ENCODE data around the gene ELAC2.

The ELAC2 gene

DNA sequence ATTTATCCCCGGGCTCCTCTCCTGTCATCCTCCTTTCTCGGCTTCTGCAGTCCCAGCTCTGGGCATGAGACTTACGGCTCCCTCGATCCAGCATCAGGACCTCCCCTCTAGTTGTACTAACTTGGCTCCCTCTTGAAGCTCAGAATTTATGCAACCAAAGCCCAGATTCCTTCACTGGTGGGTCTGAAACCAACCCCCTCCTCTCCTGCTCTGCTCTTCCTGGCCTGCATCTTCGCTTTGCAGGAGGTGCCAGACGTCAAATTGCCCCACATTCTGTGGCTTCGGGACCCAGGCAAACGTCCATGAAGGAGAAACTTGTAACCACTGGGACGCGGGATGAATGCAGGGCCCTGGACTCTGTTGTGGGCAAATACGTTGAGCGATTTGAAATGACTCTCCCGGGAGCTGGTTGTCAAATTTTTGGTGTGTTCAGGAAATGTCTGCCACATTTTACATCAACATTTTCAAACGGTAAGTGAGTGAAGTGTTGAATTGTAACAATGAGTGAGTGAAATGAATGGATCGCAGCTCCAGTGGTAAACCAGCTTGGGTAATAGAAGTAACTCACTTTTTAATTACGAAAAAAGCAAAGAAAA, 29.3 kb upstream of the ELAC2 start:
- H3K36me3 ChIP-seq (ENCODE audit: control insufficient read depth, insufficient read depth, low read length): no peaks in the 10 kb centered on the region
- H3K27me3 ChIP-seq (replicated peaks; ENCODE audit: control insufficient read depth, insufficient read depth, low read length): no peaks in the 10 kb centered on the region; the same call in 1 of the 2 replicates
- TF ChIP-seq, protein P1, sequence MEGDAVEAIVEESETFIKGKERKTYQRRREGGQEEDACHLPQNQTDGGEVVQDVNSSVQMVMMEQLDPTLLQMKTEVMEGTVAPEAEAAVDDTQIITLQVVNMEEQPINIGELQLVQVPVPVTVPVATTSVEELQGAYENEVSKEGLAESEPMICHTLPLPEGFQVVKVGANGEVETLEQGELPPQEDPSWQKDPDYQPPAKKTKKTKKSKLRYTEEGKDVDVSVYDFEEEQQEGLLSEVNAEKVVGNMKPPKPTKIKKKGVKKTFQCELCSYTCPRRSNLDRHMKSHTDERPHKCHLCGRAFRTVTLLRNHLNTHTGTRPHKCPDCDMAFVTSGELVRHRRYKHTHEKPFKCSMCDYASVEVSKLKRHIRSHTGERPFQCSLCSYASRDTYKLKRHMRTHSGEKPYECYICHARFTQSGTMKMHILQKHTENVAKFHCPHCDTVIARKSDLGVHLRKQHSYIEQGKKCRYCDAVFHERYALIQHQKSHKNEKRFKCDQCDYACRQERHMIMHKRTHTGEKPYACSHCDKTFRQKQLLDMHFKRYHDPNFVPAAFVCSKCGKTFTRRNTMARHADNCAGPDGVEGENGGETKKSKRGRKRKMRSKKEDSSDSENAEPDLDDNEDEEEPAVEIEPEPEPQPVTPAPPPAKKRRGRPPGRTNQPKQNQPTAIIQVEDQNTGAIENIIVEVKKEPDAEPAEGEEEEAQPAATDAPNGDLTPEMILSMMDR (IDR thresholded peaks at IDR 0.05; ENCODE audit: insufficient read depth, low read length, poor library complexity, severe bottlenecking): no peak
- no peak overlapping the region for H3K4me3 ChIP-seq (replicated peaks; ENCODE audit: low read depth, low read length)
- DNase-seq (ENCODE audit: extremely low read depth, insufficient read length): no peak

DNA sequence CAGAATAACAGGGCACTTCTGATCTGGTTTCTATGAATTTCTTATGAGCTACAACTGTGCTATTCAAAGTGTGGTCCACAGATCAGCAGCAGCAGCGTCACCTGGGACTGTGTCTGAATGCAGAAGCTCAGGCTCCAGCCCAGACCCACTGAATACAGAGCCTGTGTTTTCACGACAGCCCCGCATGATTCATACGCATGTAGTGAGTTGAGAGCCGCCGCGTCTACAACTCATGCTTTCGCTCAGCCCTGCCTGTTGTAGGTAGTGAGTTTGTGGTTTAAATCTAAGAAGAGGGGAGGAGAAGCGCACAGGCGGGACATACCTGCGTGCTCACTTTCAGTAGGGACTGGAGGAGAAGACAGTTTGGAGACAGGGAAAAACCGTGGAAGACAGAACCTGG, 28.5 kb upstream of the ELAC2 start:
- H3K27me3 ChIP-seq (replicated peaks; ENCODE audit: control insufficient read depth, insufficient read depth, low read length): no peaks in the 10 kb centered on the region; the same call in 1 of the 2 replicates
- DNase-seq (ENCODE audit: extremely low read depth, insufficient read length): no peak
- TF ChIP-seq, protein P1 (IDR thresholded peaks at IDR 0.05; ENCODE audit: insufficient read depth, low read length, poor library complexity, severe bottlenecking): no peak
- no peaks in the 10 kb centered on the region for H3K36me3 ChIP-seq (ENCODE audit: control insufficient read depth, insufficient read depth, low read length)
- H3K4me3 ChIP-seq (replicated peaks; ENCODE audit: low read depth, low read length): no peak overlapping the region

DNA sequence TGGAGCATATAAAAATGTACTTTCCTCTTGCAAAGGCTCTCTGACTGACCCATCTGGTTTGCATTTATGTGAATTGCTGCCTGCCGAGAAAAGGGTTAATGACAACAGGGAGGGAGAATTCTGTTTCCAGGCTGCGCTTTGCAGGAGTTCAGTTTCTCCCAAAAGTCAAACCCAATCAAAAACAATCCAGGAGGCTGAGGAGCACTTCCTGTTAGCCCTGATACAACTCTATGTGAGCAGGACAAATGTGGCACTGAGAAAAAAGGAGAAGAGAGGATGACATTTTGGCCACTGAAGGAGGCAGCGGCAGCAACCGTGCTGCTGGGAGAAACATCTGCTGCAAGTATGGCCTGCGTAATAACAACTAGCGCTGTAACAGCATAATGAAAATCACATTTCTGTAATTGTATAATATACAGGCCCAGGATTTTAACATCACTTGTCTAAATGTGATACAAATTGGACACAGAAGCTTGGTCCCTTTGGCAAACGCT, 26.8 kb upstream of the ELAC2 start:
- DNase-seq (ENCODE audit: extremely low read depth, insufficient read length): no peak
- TF ChIP-seq, protein P1 (IDR thresholded peaks at IDR 0.05; ENCODE audit: insufficient read depth, low read length, poor library complexity, severe bottlenecking): no peak
- Histone ChIP-seq H3K4me3 (replicated peaks; ENCODE audit: low read depth, low read length) (no peak overlapping the region), H3K27me3 (replicated peaks; ENCODE audit: control insufficient read depth, insufficient read depth, low read length) (no peaks in the 10 kb centered on the region; the same call in 1 of the 2 replicates), H3K36me3 (ENCODE audit: control insufficient read depth, insufficient read depth, low read length) (no peaks in the 10 kb centered on the region)

DNA sequence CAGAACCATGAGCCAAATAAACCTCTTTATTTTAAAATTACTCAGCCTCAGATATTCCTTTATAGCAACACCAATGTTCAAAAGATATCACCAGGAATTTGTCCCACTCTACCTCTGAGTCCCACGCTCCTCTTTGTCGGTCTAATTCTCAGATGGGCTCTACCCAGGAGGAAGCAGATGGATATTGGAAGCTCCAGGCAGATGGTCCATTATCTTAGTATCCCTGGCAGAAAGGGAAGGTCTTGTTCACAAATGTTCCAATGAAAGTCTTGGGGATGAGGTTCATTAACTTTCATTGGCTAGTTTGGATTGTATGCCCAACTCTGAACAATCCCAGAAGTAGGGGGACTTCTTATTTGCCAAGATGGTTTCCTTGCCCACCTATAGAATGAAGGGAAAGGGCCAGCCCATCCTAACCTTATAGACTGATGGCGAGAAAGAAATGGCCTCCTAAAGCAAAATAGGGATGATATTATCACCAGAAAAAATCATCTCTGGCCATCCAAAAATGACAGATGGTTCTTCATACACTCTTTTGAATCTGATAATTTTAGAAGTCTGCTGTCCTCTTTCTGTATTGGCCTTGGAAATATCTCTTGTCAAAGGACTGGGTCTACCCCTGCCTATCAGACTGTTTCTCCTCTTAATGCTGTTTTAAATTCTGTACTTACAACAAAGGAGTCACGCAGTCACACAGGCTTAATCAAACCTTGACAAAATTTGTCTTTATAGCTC, 21.3 kb upstream of the ELAC2 start:
- no peaks in the 10 kb centered on the region; the same call in 1 of the 2 replicates for H3K27me3 ChIP-seq (replicated peaks; ENCODE audit: control insufficient read depth, insufficient read depth, low read length)
- TF ChIP-seq, protein P1 (IDR thresholded peaks at IDR 0.05; ENCODE audit: insufficient read depth, low read length, poor library complexity, severe bottlenecking): no peak
- DNase-seq (ENCODE audit: extremely low read depth, insufficient read length): no peak
- no peaks in the 10 kb centered on the region for H3K36me3 ChIP-seq (ENCODE audit: control insufficient read depth, insufficient read depth, low read length)
- H3K4me3 ChIP-seq (replicated peaks; ENCODE audit: low read depth, low read length): no peak overlapping the region

DNA sequence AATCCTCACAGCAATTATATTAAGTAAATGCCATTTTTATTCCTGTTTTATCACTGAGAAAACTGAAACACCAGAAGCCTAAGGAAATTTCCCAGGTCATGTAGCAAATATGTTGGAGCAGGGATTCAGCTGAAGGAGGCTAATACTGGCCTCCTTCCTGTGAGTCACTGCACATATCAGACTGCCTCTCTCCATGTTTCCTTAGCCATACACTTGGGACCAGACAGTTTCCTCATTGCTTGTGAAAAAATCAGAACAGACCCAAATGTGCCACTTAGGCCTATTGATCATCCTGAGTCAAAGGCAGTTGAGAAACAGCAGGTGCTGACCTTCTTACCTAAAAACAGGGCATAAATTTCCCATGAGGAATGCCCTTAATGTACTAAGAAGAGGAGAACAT, 18.9 kb upstream of the ELAC2 start:
- Histone ChIP-seq H3K27me3 (replicated peaks; ENCODE audit: control insufficient read depth, insufficient read depth, low read length) (no peaks in the 10 kb centered on the region; the same call in 1 of the 2 replicates), H3K36me3 (ENCODE audit: control insufficient read depth, insufficient read depth, low read length) (no peaks in the 10 kb centered on the region), H3K4me3 (replicated peaks; ENCODE audit: low read depth, low read length) (no peak overlapping the region)
- no peak for DNase-seq (ENCODE audit: extremely low read depth, insufficient read length)
- TF ChIP-seq, protein P1 (IDR thresholded peaks at IDR 0.05; ENCODE audit: insufficient read depth, low read length, poor library complexity, severe bottlenecking): no peak
